ENCODE measurements around the gene DLG5.

Gene DLG5

DNA sequence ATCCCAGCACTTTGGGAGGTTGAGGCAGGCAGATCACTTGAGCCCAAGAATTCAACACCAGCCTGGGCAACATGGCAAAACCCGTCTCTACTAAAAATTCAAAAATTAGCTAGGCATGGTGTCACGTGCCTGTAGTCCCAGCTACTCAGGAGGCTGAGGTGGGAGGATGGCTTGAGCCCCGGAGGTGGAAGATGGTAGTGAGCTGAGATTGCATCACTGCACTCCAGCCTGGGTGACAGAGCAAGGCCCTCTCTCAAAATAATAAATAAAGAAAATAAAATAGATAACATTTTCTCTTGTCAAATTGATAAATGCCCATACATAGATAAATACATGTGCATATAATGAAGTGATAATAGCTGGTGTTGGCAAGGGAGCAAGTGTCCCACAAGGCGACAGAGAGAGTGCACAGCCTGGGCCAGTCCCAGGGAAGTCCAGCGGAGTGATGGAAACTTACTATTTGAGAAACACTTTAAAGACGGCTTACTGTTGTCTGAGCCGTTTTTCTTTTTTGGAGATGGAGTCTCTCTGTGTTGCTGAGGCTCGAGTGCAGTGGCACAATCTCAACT lies 33.4 kb upstream of the DLG5 start:
- Histone ChIP-seq H3K36me3 (no peaks in the 10 kb centered on the region), H3K9me3 (ENCODE audit: severe bottlenecking) (peaks cover 7% of the 10 kb centered on the region), H3K27ac (no peak overlapping the region), H3K4me3 (ENCODE audit: low read depth, low read length) (no peak overlapping the region), H3K27me3 (ENCODE audit: insufficient read depth, low read depth, severe bottlenecking) (no peaks in the 10 kb centered on the region)
- DNase-seq, result no peak
- TF ChIP-seq, protein P1, sequence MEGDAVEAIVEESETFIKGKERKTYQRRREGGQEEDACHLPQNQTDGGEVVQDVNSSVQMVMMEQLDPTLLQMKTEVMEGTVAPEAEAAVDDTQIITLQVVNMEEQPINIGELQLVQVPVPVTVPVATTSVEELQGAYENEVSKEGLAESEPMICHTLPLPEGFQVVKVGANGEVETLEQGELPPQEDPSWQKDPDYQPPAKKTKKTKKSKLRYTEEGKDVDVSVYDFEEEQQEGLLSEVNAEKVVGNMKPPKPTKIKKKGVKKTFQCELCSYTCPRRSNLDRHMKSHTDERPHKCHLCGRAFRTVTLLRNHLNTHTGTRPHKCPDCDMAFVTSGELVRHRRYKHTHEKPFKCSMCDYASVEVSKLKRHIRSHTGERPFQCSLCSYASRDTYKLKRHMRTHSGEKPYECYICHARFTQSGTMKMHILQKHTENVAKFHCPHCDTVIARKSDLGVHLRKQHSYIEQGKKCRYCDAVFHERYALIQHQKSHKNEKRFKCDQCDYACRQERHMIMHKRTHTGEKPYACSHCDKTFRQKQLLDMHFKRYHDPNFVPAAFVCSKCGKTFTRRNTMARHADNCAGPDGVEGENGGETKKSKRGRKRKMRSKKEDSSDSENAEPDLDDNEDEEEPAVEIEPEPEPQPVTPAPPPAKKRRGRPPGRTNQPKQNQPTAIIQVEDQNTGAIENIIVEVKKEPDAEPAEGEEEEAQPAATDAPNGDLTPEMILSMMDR (IDR thresholded peaks at IDR 0.05; ENCODE audit: low read depth, low read length), result 0 out of 2 replicates have a peak, but pooled peaks have one; percentile 2

DNA sequence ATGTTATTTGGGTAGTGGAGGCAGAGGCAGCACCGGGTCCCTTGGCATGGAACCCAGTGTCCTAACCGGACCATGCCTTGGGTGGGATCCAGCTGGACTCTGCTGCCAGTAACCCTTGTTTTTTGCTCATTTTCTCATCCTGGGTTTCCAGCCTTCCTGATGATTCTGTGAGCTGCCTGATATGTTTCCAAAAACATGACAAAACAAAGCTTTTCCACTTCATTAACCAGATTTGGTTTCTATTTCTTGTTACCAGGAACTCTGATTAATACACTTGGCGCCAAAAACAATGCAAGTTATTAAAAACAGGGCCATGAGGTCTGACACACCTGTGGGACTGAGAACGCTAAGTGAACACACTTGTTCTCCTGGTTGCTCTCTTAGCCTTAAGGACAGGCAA lies 32.8 kb upstream of the DLG5 start:
- H3K4me3 ChIP-seq (ENCODE audit: low read depth, low read length), result no peak overlapping the region
- no peak for DNase-seq
- H3K36me3 ChIP-seq, result no peaks in the 10 kb centered on the region
- TF ChIP-seq, protein P1 (IDR thresholded peaks at IDR 0.05; ENCODE audit: low read depth, low read length), result no peak
- no peaks in the 10 kb centered on the region for H3K27me3 ChIP-seq (ENCODE audit: insufficient read depth, low read depth, severe bottlenecking)
- H3K27ac ChIP-seq, result no peak overlapping the region
- H3K9me3 ChIP-seq (ENCODE audit: severe bottlenecking), result peaks cover 7% of the 10 kb centered on the region

DNA sequence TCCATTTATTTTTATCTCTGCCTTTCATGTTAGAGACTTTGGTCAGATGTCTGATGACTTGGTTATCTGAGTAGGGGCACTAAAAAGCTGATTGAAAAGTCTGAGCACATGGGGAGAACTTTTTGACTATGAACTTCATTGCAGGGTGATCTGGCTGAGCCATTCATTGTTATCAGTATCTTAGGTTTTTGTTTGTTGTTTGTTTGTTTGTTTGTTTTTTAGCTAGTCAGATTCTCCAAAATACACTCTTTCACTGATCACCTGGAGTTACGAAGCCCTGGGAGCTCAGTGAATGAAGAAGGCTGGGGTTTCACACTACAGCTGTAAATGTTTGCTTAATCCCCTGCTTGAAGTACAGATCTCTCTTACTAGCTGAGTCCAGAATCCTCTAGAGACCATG lies 28.6 kb upstream of the DLG5 start:
- DNase-seq, result no peak
- peaks cover 12% of the 10 kb centered on the region for H3K9me3 ChIP-seq (ENCODE audit: severe bottlenecking)
- no peak overlapping the region for H3K4me3 ChIP-seq (ENCODE audit: low read depth, low read length)
- H3K36me3 ChIP-seq, result no peaks in the 10 kb centered on the region
- no peaks in the 10 kb centered on the region for H3K27me3 ChIP-seq (ENCODE audit: insufficient read depth, low read depth, severe bottlenecking)
- no peak overlapping the region for H3K27ac ChIP-seq
- TF ChIP-seq, protein P1 (IDR thresholded peaks at IDR 0.05; ENCODE audit: low read depth, low read length), result no peak

DNA sequence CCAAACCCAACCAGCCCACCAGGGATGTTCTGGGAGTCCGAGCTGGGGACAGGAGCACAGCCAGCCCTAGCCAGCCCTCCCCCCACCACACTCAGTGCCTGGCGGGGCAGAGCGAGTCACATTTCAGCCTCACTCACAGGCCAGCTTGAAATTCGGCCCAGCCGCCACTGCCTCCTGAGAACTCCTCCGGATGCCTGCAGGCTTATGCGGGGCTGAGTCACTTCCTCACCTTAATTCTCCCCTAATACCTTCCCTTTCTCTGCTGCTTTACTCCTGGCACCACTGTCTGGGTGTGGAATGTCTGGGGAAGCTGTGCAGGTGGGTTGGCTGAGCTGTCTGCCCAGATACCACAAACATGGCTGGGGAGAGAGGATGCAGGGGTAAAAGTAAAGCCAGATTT lies 22.6 kb upstream of the DLG5 start:
- peaks cover 12% of the 10 kb centered on the region for H3K9me3 ChIP-seq (ENCODE audit: severe bottlenecking)
- TF ChIP-seq, protein P1 (IDR thresholded peaks at IDR 0.05; ENCODE audit: low read depth, low read length), result no peak
- H3K27me3 ChIP-seq (ENCODE audit: insufficient read depth, low read depth, severe bottlenecking), result no peaks in the 10 kb centered on the region
- DNase-seq, result peak; percentile 69
- no peaks in the 10 kb centered on the region for H3K36me3 ChIP-seq
- peak overlapping the region; percentile 29 for H3K27ac ChIP-seq
- H3K4me3 ChIP-seq (ENCODE audit: low read depth, low read length), result no peak overlapping the region

DNA sequence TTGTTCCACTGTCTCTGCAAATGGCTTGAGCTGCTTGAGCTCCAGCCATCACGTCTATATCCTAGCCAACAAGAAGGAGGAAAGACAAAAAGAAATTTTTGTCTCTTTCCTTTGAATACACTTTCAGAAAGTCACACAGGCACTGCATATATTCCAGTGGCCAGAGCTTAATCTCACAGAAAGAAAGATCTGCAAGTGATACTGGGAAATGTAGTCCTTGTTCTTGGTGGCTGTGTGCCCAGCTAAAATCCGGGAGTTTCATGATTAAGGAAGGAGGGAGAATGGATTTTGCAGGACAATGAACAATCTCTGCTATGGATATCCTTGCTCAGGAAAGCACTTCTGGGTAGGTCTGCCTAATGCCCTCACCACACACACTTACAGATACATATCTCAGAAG lies 19.5 kb upstream of the DLG5 start:
- no peaks in the 10 kb centered on the region for H3K36me3 ChIP-seq
- peaks cover 5% of the 10 kb centered on the region for H3K9me3 ChIP-seq (ENCODE audit: severe bottlenecking)
- no peak overlapping the region for H3K4me3 ChIP-seq (ENCODE audit: low read depth, low read length)
- TF ChIP-seq, protein P1 (IDR thresholded peaks at IDR 0.05; ENCODE audit: low read depth, low read length), result no peak
- no peak overlapping the region for H3K27ac ChIP-seq
- no peaks in the 10 kb centered on the region for H3K27me3 ChIP-seq (ENCODE audit: insufficient read depth, low read depth, severe bottlenecking)
- no peak for DNase-seq

DNA sequence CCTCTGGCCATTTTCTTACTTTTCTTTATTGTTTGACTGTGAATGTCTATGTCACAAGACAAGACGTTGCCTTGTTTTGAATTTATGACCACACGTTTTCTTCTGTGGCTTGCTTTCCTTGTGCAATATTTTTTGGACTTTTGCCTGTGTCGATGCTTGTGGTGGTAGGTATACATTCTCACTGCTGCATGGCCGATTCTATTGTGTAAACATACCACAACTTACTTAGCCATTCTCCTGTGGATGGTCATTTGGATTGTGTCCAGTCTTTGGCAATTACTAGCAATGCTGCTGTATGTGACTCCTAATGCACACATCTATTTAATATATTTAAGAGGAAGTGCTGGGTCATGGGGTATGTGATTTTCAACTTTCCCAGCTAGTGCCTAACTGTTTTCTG lies 18.0 kb upstream of the DLG5 start:
- TF ChIP-seq, protein P1 (IDR thresholded peaks at IDR 0.05; ENCODE audit: low read depth, low read length), result no peak
- H3K9me3 ChIP-seq (ENCODE audit: severe bottlenecking), result no peaks in the 10 kb centered on the region
- no peak overlapping the region for H3K27ac ChIP-seq
- no peak overlapping the region for H3K4me3 ChIP-seq (ENCODE audit: low read depth, low read length)
- no peaks in the 10 kb centered on the region for H3K27me3 ChIP-seq (ENCODE audit: insufficient read depth, low read depth, severe bottlenecking)
- H3K36me3 ChIP-seq, result no peaks in the 10 kb centered on the region
- no peak for DNase-seq

Data from WERI-Rb-1 (cell line).